Neuron (in vitro differentiated cells): ENCODE measurements around the gene MOB1A.
"Not testable (repeated sequence)": the region's sequence is repeated elsewhere in the genome, so short reads cannot be mapped to it uniquely, and the experiment has no call there.

ENCODE experiments used
- H2AFZ ChIP-seq: one replicate; pipeline ENCODE4 v1.6.1; 2013; ENCODE audit warnings: low read depth, mild to moderate bottlenecking, inconsistent platforms, low read length, moderate library complexity
- H3K27me3 ChIP-seq: one replicate; pipeline ENCODE4 v1.6.1; 2013; ENCODE audit warnings: low read length; ENCODE audit not compliant: insufficient read depth
- H3K36me3 ChIP-seq: one replicate; pipeline ENCODE4 v1.6.1; 2013; ENCODE audit warnings: low read length; ENCODE audit not compliant: insufficient read depth
- H3K4me1 ChIP-seq: one replicate; pipeline ENCODE4 v1.6.1; 2013; ENCODE audit warnings: low read length; ENCODE audit not compliant: insufficient read depth
- H3K4me3 ChIP-seq: 2 replicates; pipeline ENCODE4 v1.5.1; 2013; ENCODE audit warnings: mild to moderate bottlenecking, low read length, moderate library complexity
- H3K9me3 ChIP-seq: one replicate; pipeline ENCODE4 v1.6.1; 2013; ENCODE audit warnings: low read length

The MOB1A gene

DNA sequence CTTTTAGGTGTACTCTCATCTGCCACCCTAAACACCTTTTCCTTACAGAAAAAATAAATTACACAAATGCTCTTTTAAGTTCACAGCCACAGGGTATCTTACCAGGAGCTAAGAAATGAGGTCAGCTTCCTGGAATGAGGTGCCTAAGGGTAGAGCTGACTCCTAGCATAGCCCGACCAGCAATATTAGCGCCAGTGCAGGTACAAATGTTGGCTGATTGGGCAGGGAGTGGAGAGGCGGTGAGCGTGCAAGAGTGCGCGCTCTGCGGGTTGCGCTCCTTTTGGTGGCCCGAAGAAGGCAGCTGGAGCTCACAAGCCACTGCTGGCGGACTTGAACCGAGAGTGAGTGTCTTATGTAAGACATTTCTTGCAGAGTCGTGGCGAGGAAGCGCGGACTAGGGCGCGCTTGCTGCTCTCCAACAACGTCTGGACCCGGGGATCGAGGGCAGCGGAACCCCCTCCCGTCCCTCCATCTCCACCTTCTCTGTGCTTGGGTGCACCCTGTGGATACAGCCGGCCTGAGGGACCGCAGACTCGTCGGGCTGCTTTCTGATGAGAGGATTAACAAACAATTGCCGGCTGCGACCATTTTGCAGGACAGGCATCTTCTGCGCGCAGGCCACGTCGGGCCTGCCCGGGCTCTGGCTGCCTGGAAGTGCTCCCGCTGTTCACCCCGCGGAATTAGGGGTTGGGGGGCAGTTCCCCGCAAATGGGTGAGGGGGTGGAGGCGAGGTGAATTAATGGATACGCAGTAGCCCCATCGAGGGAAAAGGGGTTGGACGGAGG, 48.3 kb downstream of the MOB1A start:
- Histone ChIP-seq H3K4me3 (no peak overlapping the region), H2AFZ (no peak overlapping the region), H3K9me3 (no peaks in the 10 kb centered on the region), H3K4me1 (no peaks in the 10 kb centered on the region), H3K36me3 (peaks cover 4% of the 10 kb centered on the region), H3K27me3 (no peaks in the 10 kb centered on the region)

DNA sequence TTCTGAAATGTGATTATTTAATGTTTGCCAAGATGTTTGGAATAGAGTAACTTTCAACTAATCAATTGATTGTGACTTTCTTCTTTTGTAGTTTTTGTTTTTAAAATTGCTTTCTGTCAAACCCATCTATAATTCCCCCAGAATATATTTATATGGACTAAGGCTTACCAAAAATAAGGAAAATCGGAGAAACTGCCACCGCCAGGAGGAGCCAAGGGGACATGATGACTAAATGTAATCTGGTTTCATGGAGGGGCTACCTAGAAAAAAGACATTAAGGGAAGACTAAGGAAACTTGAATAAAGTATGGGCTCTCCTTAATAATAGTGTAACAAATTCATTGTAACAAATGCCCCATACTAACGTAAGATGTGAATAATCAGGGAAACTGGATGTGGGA, 50.5 kb downstream of the MOB1A start:
- Histone ChIP-seq H3K27me3 (no peaks in the 10 kb centered on the region), H2AFZ (no peak overlapping the region), H3K36me3 (no peaks in the 10 kb centered on the region), H3K9me3 (peaks cover 2% of the 10 kb centered on the region), H3K4me1 (no peaks in the 10 kb centered on the region), H3K4me3 (no peak overlapping the region)

DNA sequence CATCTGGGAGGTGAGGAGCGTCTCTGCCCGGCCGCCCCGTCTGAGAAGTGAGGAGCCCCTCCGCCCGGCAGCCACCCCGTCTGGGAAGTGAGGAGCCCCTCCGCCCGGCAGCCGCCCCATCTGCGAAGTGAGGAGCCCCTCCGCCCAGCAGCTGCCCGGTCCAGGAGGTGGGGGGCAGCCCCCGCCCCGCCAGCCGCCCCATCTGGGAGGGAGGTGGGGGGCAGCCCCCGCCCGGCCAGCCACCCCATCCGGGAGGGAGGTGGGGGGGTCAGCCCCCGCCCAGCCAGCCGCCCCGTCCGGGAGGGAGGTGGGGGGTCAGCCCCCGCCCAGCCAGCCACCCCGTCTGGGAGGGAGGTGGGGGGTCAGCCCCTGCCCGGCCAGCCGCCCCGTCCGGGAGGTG, 54.7 kb downstream of the MOB1A start:
- H3K4me3 ChIP-seq, H3K9me3 ChIP-seq, H2AFZ ChIP-seq, H3K27me3 ChIP-seq, H3K4me1 ChIP-seq, H3K36me3 ChIP-seq: not testable (repeated sequence)

DNA sequence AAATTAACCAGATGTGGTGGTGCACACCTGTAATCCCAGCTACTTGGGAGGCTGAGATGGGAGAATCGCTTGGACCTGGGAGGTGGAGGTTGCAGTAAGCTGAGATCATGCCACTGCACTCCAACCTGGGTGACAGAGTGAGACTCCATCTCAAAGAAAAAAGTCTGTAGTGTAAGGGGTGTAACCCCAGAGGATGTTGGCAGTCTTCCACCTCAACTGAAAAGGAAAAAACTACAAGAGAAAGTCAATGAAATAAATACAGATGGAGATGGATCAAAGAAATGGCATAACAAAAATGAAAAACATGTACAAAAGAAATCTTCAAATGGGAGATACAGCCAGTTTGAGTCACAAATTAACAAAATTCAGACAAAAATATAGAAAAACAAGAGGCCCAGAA, 56.8 kb downstream of the MOB1A start:
- H3K9me3 ChIP-seq, H2AFZ ChIP-seq, H3K36me3 ChIP-seq, H3K4me1 ChIP-seq, H3K27me3 ChIP-seq, H3K4me3 ChIP-seq: not testable (repeated sequence)

DNA sequence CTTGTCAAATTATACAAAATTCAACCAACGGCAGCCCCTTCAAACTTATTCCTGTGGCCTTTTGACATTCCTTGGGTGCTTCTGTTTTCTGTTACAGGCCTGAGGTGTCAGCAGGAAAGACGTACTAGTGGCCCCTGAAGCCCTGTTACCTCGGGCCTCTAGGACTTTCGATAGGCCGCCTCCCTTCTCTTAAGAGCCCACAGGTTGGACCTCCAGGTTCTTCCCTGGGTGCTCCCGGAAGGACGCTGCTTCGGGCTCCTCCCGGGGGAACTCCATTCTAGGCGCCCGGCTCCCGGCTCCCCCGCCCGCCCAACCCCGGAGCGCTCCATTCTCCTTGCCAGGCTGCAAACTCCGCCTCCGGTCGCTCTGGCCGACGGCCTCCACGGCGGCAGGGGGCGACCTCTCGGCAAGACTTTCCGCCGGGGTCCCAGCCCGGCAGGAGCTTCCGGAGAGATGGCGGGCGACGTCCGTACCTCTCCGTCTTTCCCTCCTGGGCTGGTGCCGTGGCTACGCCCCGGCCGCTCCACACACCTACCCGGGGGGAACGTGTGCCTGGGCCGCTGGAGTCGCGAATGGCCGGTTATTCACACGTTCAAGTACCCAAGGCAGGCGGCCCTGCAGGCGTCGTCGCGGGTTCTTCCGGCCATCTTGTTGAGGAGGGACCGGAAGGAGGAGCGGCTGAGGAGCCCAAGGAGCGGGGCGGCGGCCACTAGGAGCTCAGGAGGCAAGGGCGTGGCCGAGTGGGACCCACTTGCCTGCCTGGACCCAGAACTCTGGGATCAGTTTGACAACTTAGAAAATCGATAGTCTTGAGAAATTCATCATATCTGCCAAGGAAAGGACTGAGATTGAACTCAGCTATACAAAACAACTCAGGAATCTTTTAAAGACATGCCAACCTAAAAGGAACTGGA, 58.5 kb downstream of the MOB1A start:
- Histone ChIP-seq H3K9me3 (peaks cover 7% of the 10 kb centered on the region), H3K4me1 (no peaks in the 10 kb centered on the region), H3K36me3 (no peaks in the 10 kb centered on the region), H3K4me3 (peak overlapping the region; percentile 77), H3K27me3 (no peaks in the 10 kb centered on the region), H2AFZ (peak overlapping the region; percentile 83)

DNA sequence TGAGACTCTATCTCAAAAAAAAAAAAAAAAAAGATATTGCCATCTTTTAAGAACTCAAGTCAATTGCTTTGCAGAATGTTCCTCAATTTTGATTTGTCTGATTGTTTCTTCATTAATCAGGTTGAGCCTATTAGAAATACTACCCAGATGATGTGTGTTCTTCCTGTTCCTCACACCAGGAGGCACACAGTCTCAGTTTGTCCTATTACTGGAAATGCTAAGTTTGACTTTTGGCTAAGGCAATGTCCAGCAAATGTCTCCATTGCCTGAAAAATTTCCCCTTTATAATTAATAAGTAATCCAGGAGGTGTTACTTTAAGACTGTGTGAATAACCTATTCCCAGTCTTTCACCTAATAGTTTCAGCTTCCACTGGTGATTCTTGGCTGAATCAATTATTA, 59.3 kb downstream of the MOB1A start:
- H3K36me3 ChIP-seq = no peaks in the 10 kb centered on the region
- H3K4me3 ChIP-seq = no peak overlapping the region
- H2AFZ ChIP-seq = no peak overlapping the region
- no peaks in the 10 kb centered on the region for H3K4me1 ChIP-seq
- H3K27me3 ChIP-seq = no peaks in the 10 kb centered on the region
- H3K9me3 ChIP-seq = peaks cover 7% of the 10 kb centered on the region

DNA sequence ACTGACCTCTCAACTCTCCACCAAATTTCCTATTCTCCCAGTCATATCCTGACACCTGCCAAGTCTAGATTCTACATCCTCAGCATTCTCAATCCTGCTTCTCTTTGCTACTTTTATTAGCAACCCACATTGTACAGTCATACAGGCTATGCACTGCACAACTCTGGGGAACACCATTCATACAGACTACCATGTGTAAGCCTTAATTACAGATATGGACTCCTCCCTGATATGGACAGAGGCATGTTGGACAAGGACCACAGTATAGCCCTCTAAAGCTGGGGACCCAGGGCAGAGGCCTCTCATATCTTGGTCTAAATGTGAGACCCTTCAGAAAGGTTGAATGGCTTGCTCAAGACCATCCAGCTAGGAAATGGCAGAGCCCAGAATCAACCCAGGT, 67.3 kb downstream of the MOB1A start:
- Histone ChIP-seq H3K4me3 (no peak overlapping the region), H2AFZ (no peak overlapping the region), H3K27me3 (no peaks in the 10 kb centered on the region), H3K36me3 (no peaks in the 10 kb centered on the region), H3K4me1 (no peaks in the 10 kb centered on the region), H3K9me3 (peaks cover 2% of the 10 kb centered on the region)

DNA sequence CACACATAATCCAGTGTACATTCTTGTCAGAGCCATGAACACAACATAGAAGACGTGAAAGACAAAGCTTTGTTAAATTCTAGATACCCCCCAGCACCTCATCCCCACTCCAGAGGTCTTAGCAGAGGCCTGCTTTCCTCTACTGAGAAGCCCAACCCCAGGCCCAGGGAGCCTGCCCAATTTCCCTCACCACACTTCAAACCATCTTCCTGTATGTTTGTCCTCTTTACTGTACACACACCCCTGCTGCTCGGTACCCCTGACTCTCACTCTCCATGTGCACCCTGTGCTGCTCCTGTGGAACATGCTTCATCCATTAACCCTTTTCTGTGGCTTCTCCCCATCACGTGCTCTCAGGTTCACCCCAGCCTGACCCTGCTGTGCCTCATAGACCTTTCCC, 68.1 kb downstream of the MOB1A start:
- H3K36me3 ChIP-seq = no peaks in the 10 kb centered on the region
- H3K4me3 ChIP-seq = no peak overlapping the region
- no peaks in the 10 kb centered on the region for H3K27me3 ChIP-seq
- peaks cover 2% of the 10 kb centered on the region for H3K9me3 ChIP-seq
- H3K4me1 ChIP-seq = no peaks in the 10 kb centered on the region
- H2AFZ ChIP-seq = no peak overlapping the region

DNA sequence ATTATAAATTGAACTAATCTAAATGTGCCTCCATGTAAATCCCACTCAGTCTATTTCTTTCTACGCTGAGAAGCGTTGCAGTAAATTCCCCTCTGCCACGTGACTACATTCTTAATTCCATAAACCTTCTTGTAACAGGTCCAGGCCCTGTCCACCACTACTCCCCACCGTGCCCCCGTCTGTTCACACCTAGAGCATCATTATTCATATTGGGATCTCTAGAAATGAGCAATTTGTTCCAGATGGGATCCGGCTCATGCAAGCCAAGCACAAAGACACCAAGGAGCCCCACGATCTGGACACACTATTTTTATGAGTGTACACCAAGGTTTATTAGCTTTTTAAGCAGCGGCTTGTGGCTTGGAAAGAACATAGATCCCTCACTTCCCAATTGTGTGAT, 69.1 kb downstream of the MOB1A start:
- Histone ChIP-seq H3K27me3 (no peaks in the 10 kb centered on the region), H3K9me3 (peaks cover 2% of the 10 kb centered on the region), H3K4me1 (no peaks in the 10 kb centered on the region), H3K36me3 (peaks cover 2% of the 10 kb centered on the region), H3K4me3 (no peak overlapping the region), H2AFZ (no peak overlapping the region)

DNA sequence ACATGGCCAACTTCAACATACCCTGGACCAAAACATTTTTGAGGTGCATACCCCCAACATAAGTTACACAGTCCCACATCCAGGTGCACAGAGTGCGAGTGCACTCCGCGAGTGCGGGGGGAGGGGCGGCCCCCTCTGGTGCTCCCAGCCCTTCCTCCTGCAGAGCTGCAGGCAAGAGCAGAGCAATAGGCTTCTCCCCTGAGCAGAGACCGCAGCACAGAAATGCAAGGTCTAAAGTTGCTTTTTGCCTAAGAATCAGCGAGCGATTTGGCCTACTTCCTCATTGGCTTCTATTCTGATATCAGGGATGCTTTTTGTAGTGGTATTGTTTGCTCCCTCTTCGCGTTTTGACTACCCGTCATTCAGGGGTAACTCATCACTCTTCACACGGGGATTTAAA, 71.6 kb downstream of the MOB1A start:
- Histone ChIP-seq H3K4me3 (no peak overlapping the region), H3K36me3 (peaks cover 21% of the 10 kb centered on the region), H3K27me3 (no peaks in the 10 kb centered on the region), H3K9me3 (peaks cover 2% of the 10 kb centered on the region), H3K4me1 (no peaks in the 10 kb centered on the region), H2AFZ (no peak overlapping the region)

DNA sequence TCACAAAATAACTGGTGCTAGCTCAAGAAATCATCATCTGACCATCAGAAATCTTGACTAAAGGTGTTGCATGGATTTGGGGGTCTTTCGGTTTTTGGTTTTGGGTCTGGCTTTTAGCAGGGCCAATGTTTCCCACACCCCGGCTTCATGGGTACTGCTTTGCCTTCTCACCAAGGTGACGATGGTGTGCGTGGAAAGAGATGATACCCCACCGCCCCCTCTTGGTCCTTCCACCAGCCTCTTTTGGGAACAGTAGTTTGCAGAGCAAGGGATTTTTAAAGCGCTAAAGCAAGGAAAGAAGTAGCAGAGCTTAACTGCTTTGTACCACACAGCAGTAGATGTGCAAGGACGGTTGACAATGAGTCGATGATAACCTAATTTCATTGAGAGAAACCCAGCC, 73.3 kb downstream of the MOB1A start:
- Histone ChIP-seq H3K4me1 (no peaks in the 10 kb centered on the region), H3K27me3 (no peaks in the 10 kb centered on the region), H3K36me3 (peaks cover 37% of the 10 kb centered on the region), H3K4me3 (no peak overlapping the region), H2AFZ (no peak overlapping the region), H3K9me3 (peaks cover 2% of the 10 kb centered on the region)

DNA sequence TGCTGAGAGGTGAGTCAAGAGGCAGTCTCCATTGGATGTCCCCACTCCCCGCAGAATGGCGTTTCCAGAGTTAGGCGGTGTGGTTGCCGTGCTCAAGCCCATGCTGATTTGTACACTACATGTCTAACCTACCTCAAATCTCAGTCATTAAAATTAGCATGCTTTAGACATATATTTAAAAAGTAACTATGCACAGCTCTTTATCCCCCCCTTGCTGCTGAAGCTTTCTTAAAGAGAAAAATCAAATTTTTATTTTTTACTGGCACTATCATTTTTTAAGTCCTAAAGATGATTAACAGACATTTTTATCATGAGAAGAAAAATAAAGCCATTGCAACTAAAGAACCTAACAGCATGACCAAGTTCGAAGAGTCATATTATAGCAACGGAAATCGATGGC, 73.8 kb downstream of the MOB1A start:
- H3K4me3 ChIP-seq = no peak overlapping the region
- no peaks in the 10 kb centered on the region for H3K27me3 ChIP-seq
- H3K9me3 ChIP-seq = peaks cover 2% of the 10 kb centered on the region
- H3K36me3 ChIP-seq = peaks cover 42% of the 10 kb centered on the region
- no peak overlapping the region for H2AFZ ChIP-seq
- no peaks in the 10 kb centered on the region for H3K4me1 ChIP-seq

DNA sequence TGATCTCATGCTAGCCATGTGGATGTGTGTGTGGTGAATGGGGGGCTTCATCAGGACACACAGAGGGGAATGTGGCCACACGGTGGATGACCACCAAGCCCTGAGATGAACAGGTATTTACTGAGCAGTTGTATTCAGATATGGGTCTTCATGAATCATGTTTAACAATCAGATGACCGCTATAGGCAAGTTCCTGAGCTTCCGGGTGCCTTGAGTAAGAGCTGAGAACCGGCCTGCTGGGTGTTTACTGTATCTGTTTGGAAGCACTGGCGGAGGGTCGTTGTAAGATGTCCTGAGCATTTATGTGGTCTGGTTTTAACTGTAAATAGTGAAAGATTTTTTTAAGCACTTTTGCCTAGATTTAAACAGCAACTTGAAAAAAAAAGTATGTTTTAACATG, 74.9 kb downstream of the MOB1A start:
- Histone ChIP-seq H3K9me3 (peaks cover 2% of the 10 kb centered on the region), H3K27me3 (no peaks in the 10 kb centered on the region), H3K4me3 (no peak overlapping the region), H3K36me3 (peaks cover 53% of the 10 kb centered on the region), H3K4me1 (no peaks in the 10 kb centered on the region), H2AFZ (no peak overlapping the region)
